ENCODE data around the gene TMPRSS6. TPM values are rescaled to one million over a fixed set of nuclear protein-coding genes. Genes with fewer than 3 reads are reported as not detected.

The TMPRSS6 gene
- total RNA-seq (2022; extraction: Qiagen RNA extraction; ENCODE audit: low read depth), result 0.03 TPM in 2 of 5 replicates, not detected in the others

GRCh38 chr22:37109242-37109917 is at the start of gene TMPRSS6:
TSS of gene TMPRSS6 (minus strand) at chr22:37109713. CDS start at chr22:37103417, 6,296 bp downstream.

GRCh38 chr22:37051391-37052385 is 57.8 kb downstream of the TMPRSS6 start, which contains the start of gene KCTD17:
TSS of gene KCTD17 (plus strand) at chr22:37051742. CDS start at chr22:37051761, 19 bp downstream.

GRCh38 chr22:37019309-37020191 is 90.0 kb downstream of the TMPRSS6 start, which contains the start of the genes MPST and TST:
TSS of gene MPST (plus strand) at chr22:37019742. CDS start at chr22:37019837, 95 bp downstream.
TSS of gene TST (minus strand) at chr22:37019447. CDS start at chr22:37018732, 715 bp downstream.

Other genes with a start within 250 kb of the TMPRSS6 start
- 0.09 to 0.33 TPM in 2 of 5 replicates, not detected in the others for gene NCF4, start 248.7 kb downstream of the TMPRSS6 start, total RNA-seq (2022; extraction: Qiagen RNA extraction; ENCODE audit: low read depth)
- not detected in 5 replicates for gene CSF2RB, start 196.1 kb downstream of the TMPRSS6 start, total RNA-seq (2022; extraction: Qiagen RNA extraction; ENCODE audit: low read depth)
- gene TST, start 90.3 kb downstream of the TMPRSS6 start, total RNA-seq (2022; extraction: Qiagen RNA extraction; ENCODE audit: low read depth), result 46.4 to 59.7 TPM (median 53.0 TPM) in 5 replicates
- 48.1 to 73.4 TPM (median 70.5 TPM) in 5 replicates for gene MPST, start 90.0 kb downstream of the TMPRSS6 start, total RNA-seq (2022; extraction: Qiagen RNA extraction; ENCODE audit: low read depth)
- 19.3 to 28.7 TPM (median 27.2 TPM) in 5 replicates for gene KCTD17, start 58.0 kb downstream of the TMPRSS6 start, total RNA-seq (2022; extraction: Qiagen RNA extraction; ENCODE audit: low read depth)
- gene IL2RB, start 40.2 kb upstream of the TMPRSS6 start, total RNA-seq (2022; extraction: Qiagen RNA extraction; ENCODE audit: low read depth), result 0.03 to 0.22 TPM (median 0.14 TPM) in 5 replicates
- gene C1QTNF6, start 78.5 kb upstream of the TMPRSS6 start, total RNA-seq (2022; extraction: Qiagen RNA extraction; ENCODE audit: low read depth), result 8.0 to 14.2 TPM (median 13.7 TPM) in 5 replicates
- not detected in 5 replicates for gene SSTR3, start 102.8 kb upstream of the TMPRSS6 start, total RNA-seq (2022; extraction: Qiagen RNA extraction; ENCODE audit: low read depth)
- gene RAC2, start 134.6 kb upstream of the TMPRSS6 start, total RNA-seq (2022; extraction: Qiagen RNA extraction; ENCODE audit: low read depth), result 0.14 to 0.43 TPM (median 0.22 TPM) in 4 of 5 replicates, not detected in the other
- gene CYTH4, start 172.8 kb upstream of the TMPRSS6 start, total RNA-seq (2022; extraction: Qiagen RNA extraction; ENCODE audit: low read depth), result 0.59 to 1.9 TPM (median 0.90 TPM) in 5 replicates

Measured in A549 treated with GW870086 at 1 μM for 4 hours (cell line).